IMR-90 (cell line): ENCODE measurements around the gene SEPSECS. TPM values are rescaled to one million over a fixed set of nuclear protein-coding genes. Genes with fewer than 3 reads are reported as not detected.

Experiments
- ATAC-seq: fragments of 200-7000 bp; cut with Tn5 transposase; 2 replicates; pipeline ENCODE4 v1.9.1; 2020; ENCODE audit warnings: low read depth, mild to moderate bottlenecking, moderate library complexity
- BruUV-seq: library from RNA; stranded (reverse); fragments of 400-500 nt; replicated peaks from 2 replicates; lab custom pipeline; 2021; lab: Mats Ljungman, UMichigan
- CTCF ChIA-PET: fragments of 300-600 bp; formaldehyde crosslinking; extraction: SDS; loops from one replicate; lab custom pipeline; 2021; ENCODE audit warnings: antibody characterized with exemption; lab: Yijun Ruan, JAX
- POLR2A ChIA-PET: fragments of 300-600 bp; sonication (Branson Sonifier 250); formaldehyde crosslinking; loops from one replicate; lab custom pipeline; 2022; ENCODE audit warnings: antibody characterized with exemption; ENCODE audit not compliant: unreplicated experiment; lab: Charles Lee
- DNase-seq: peaks from one replicate; pipeline ENCODE4 v3.0.0; 2013
- H2AFZ ChIP-seq: replicated peaks from 2 replicates; pipeline ENCODE3; 2013; ENCODE audit warnings: low read length, mild to moderate bottlenecking; ENCODE audit not compliant: poor library complexity
- H2AK5ac ChIP-seq: 2 replicates; pipeline ENCODE4 v1.6.1; 2013; ENCODE audit warnings: low read depth, low read length, inconsistent platforms
- H2AK9ac ChIP-seq: replicated peaks from 2 replicates; pipeline ENCODE3; 2013; ENCODE audit warnings: mild to moderate bottlenecking, low read depth, low read length, moderate library complexity; ENCODE audit not compliant: poor library complexity
- H2BK120ac ChIP-seq: 2 replicates; pipeline ENCODE4 v1.6.1; 2013; ENCODE audit warnings: low read depth, low read length, inconsistent platforms
- H2BK15ac ChIP-seq: 3 replicates; pipeline ENCODE4 v1.6.1; 2013; ENCODE audit warnings: low read depth, low read length, inconsistent platforms
- H2BK20ac ChIP-seq: 2 replicates; pipeline ENCODE4 v1.6.1; 2013; ENCODE audit warnings: low read depth, mild to moderate bottlenecking, inconsistent platforms, low read length, moderate library complexity
- H2BK5ac ChIP-seq: 2 replicates; pipeline ENCODE4 v1.6.1; 2013; ENCODE audit warnings: mild to moderate bottlenecking, low read depth, low read length, inconsistent platforms; ENCODE audit not compliant: poor library complexity, severe bottlenecking
- H3K14ac ChIP-seq: replicated peaks from 2 replicates; pipeline ENCODE4 v1.6.1; 2013; ENCODE audit warnings: low read depth, low read length, inconsistent platforms
- H3K18ac ChIP-seq: 2 replicates; pipeline ENCODE4 v1.6.1; 2013; ENCODE audit warnings: low read depth, low read length, control low read depth
- H3K23ac ChIP-seq: 2 replicates; pipeline ENCODE4 v1.6.1; 2013; ENCODE audit warnings: low read depth, low read length, inconsistent platforms
- H3K27ac ChIP-seq: 2 replicates; pipeline ENCODE4 v1.5.1; 2013; ENCODE audit warnings: mild to moderate bottlenecking, control low read depth, low read length; ENCODE audit not compliant: insufficient read depth
- H3K27me3 ChIP-seq: 2 replicates; pipeline ENCODE4 v1.6.1; 2013; ENCODE audit warnings: low read length; ENCODE audit not compliant: control insufficient read depth, insufficient read depth
- H3K36me3 ChIP-seq: 2 replicates; pipeline ENCODE4 v1.6.1; 2013; ENCODE audit warnings: low read length, mixed read lengths; ENCODE audit not compliant: control insufficient read depth, insufficient read depth
- H3K4ac ChIP-seq: 2 replicates; pipeline ENCODE4 v1.6.1; 2013; ENCODE audit warnings: low read depth, low read length, inconsistent platforms
- H3K4me1 ChIP-seq: 2 replicates; pipeline ENCODE4 v1.6.1; 2013; ENCODE audit warnings: low read length, mixed read lengths; ENCODE audit not compliant: control insufficient read depth, insufficient read depth
- H3K4me2 ChIP-seq: 2 replicates; pipeline ENCODE4 v1.6.1; 2013; ENCODE audit warnings: low read depth, mild to moderate bottlenecking, control low read depth, low read length, moderate library complexity
- H3K4me3 ChIP-seq: 2 replicates; pipeline ENCODE4 v1.5.1; 2013; ENCODE audit warnings: low read depth, mild to moderate bottlenecking, control low read depth, low read length, moderate library complexity; ENCODE audit not compliant: insufficient read depth
- H3K56ac ChIP-seq: 2 replicates; pipeline ENCODE4 v1.6.1; 2013; ENCODE audit warnings: low read length, inconsistent platforms; ENCODE audit not compliant: insufficient read depth; ENCODE audit errors: extremely low read depth
- H3K79me1 ChIP-seq, 2 experiments: 2 replicates each; pipeline ENCODE4 v1.6.1; 2013; ENCODE audit warnings: low read length in 2 of 2, inconsistent platforms in 1 of 2, low read depth in 1 of 2
- H3K9ac ChIP-seq: 2 replicates; pipeline ENCODE4 v1.6.1; 2013; ENCODE audit warnings: low read depth, low read length, control low read depth
- H3K9me1 ChIP-seq: 2 replicates; pipeline ENCODE4 v1.6.1; 2013; ENCODE audit warnings: low read length, inconsistent platforms; ENCODE audit not compliant: insufficient read depth
- H3K9me3 ChIP-seq: 2 replicates; pipeline ENCODE4 v1.6.1; 2013; ENCODE audit warnings: low read length; ENCODE audit not compliant: control insufficient read depth, insufficient read depth
- H4K20me1 ChIP-seq: 2 replicates; pipeline ENCODE4 v1.6.1; 2013; ENCODE audit warnings: low read length, inconsistent platforms; ENCODE audit not compliant: insufficient read depth
- H4K5ac ChIP-seq: 2 replicates; pipeline ENCODE4 v1.6.1; 2013; ENCODE audit warnings: mild to moderate bottlenecking, low read depth, low read length, control low read depth
- H4K8ac ChIP-seq, 2 experiments: 2 replicates each; pipeline ENCODE4 v1.6.1; 2013; ENCODE audit warnings: low read depth in 2 of 2, low read length in 2 of 2, control low read depth in 1 of 2, inconsistent platforms in 1 of 2
- H4K91ac ChIP-seq: 2 replicates; pipeline ENCODE4 v1.6.1; 2013; ENCODE audit warnings: low read depth, low read length, inconsistent platforms; ENCODE audit not compliant: insufficient read depth
- BHLHE40 ChIP-seq: fragments of 150-350 bp; IDR thresholded peaks from 2 replicates; pipeline ENCODE4 v1.6.1; 2016; ENCODE audit warnings: mild to moderate bottlenecking, low read depth, low read length
- CEBPB ChIP-seq: IDR thresholded peaks from 2 replicates; pipeline ENCODE4 v1.6.1; 2012; ENCODE audit warnings: low read depth, low read length, improper control_type of control experiment
- CHD1 ChIP-seq: IDR thresholded peaks from 2 replicates; pipeline ENCODE4 v1.6.1; 2012; ENCODE audit warnings: low read depth, low read length, improper control_type of control experiment
- FOS ChIP-seq: fragments of 150-350 bp; IDR thresholded peaks from 2 replicates; pipeline ENCODE4 v1.6.1; 2016; ENCODE audit warnings: low read depth, low read length
- MAFK ChIP-seq: IDR thresholded peaks from 2 replicates; pipeline ENCODE4 v1.6.1; 2012; ENCODE audit warnings: low read depth, low read length, improper control_type of control experiment
- MAZ ChIP-seq: IDR thresholded peaks from 2 replicates; pipeline ENCODE4 v1.6.1; 2012; ENCODE audit warnings: low read depth, mild to moderate bottlenecking, low read length, improper control_type of control experiment, moderate library complexity, borderline replicate concordance
- POLR2A ChIP-seq: IDR thresholded peaks from 2 replicates; pipeline ENCODE4 v1.6.1; 2012; ENCODE audit warnings: mild to moderate bottlenecking, low read depth, low read length
- RAD21 ChIP-seq: IDR thresholded peaks from 2 replicates; pipeline ENCODE4 v1.6.1; 2012; ENCODE audit warnings: low read length, improper control_type of control experiment
- SMC3 ChIP-seq: fragments of 150-350 bp; IDR thresholded peaks from 2 replicates; pipeline ENCODE4 v1.6.1; 2016; ENCODE audit warnings: low read depth, mild to moderate bottlenecking, antibody characterized with exemption, low read length, moderate library complexity
- WGBS, 2 experiments: methylation state at CpG; one replicate each; pipeline versions ENCODE4 v1.1.5 to v1.1.7; 2013; ENCODE audit warnings: missing lambda C conversion rate in 2 of 2; ENCODE audit not compliant: insufficient read length in 1 of 2; ENCODE audit errors: extremely low coverage in 2 of 2; 5-methylcytosine and 5-hydroxymethylcytosine counted together
- dilution Hi-C: fragments of 300-500 bp; cut with HindIII; formaldehyde crosslinking; loops from one replicate; pipeline ENCODE4 v1.14.3; 2018; ENCODE audit warnings: low sequenced_read_pairs; ENCODE audit not compliant: unreplicated experiment
- in situ Hi-C: fragments of 300-500 bp; cut with MboI; formaldehyde crosslinking; loops from 3 replicates; pipeline ENCODE4 v1.14.3; 2019; ENCODE audit warnings: low sequenced_read_pairs, inconsistent platforms, mixed read lengths
- intact Hi-C: fragments of 100-400 bp; cut with micrococcal nuclease; formaldehyde crosslinking; loops from 2 replicates; pipeline ENCODE4 v1.10.0; 2022
- polyA plus RNA-seq, 3 experiments: library from polyadenylated mRNA; depleted of rRNA; stranded (reverse); fragments of >200 nt; gene quantifications; 2 replicates each; pipeline ENCODE4 v1.2.3, GENCODE V29; 2012; ENCODE audit warnings: low replicate concordance in 1 of 3
- total RNA-seq: library from RNA; depleted of rRNA; stranded (reverse); fragments of >200 nt; gene quantifications from 2 replicates; pipeline ENCODE4 v1.2.3, GENCODE V29; 2012
- TF ChIP-seq, protein P1 (sequence below): conservative IDR thresholded peaks from 2 replicates; pipeline ENCODE4 v1.5.1; 2012; ENCODE audit warnings: mild to moderate bottlenecking, low read depth, low read length, improper control_type of control experiment

SEPSECS gene
- total and polyA plus RNA-seq, 2 of the 4 experiments (the other 2 are of a cell fraction) = 1.7 to 5.0 TPM

DNA sequence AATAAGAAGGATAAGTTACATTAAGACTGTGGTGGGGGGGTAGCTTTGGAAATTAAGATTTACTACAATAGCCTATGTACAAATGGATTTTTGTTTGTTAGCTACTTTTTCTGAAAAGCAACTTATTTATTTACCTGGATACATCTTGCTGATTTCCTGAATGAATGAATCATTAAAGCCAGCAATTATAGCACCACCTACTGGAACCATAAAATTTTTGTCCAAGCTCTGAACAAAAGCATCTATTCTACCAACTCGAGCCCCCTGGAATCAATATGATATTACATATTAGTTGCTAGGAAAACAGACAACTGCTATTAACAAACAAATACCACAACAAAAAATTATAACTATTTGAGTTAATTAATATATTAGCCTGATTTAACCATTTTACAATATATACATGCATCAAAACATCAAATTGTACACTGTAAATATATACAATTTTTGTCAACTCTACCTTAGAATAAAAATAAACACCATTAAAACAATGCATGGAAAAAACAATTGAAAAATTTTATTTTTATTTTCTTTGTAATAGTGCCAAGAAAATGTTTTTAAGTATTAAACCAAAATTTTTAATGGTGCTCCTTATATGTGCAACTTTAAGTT lies 15.3 kb downstream of the SEPSECS start:
- Histone ChIP-seq H4K20me1 (no peaks in the 10 kb centered on the region), H3K18ac (no peak overlapping the region), H3K56ac (no peak overlapping the region), H2AK9ac (no peak overlapping the region), H3K9ac (no peak overlapping the region), H2AK5ac (no peak overlapping the region), H2BK20ac (no peak overlapping the region), H3K79me1 (no peaks in the 10 kb centered on the region), H3K27me3 (no peaks in the 10 kb centered on the region), H3K4me3 (no peak overlapping the region), H3K27ac (no peak overlapping the region), H3K9me1 (no peaks in the 10 kb centered on the region), H4K5ac (no peak overlapping the region), H2AFZ (no peak overlapping the region), H3K36me3 (no peaks in the 10 kb centered on the region), H2BK120ac (no peak overlapping the region), H3K4ac (no peak overlapping the region), H3K9me3 (no peaks in the 10 kb centered on the region), H3K4me2 (no peak overlapping the region), H3K4me1 (no peaks in the 10 kb centered on the region), H4K91ac (no peak overlapping the region), H2BK5ac (no peak overlapping the region), H3K23ac (no peak overlapping the region), H2BK15ac (no peak overlapping the region), H4K8ac (no peak overlapping the region), H3K14ac (no peak overlapping the region)
- no CpG with 5 or more reads among the region's 1 CpG for WGBS, 2 experiments
- ATAC-seq (no peak), DNase-seq (peak; percentile 21)
- POLR2A ChIA-PET = no interaction called here
- TF ChIP-seq, protein P1, sequence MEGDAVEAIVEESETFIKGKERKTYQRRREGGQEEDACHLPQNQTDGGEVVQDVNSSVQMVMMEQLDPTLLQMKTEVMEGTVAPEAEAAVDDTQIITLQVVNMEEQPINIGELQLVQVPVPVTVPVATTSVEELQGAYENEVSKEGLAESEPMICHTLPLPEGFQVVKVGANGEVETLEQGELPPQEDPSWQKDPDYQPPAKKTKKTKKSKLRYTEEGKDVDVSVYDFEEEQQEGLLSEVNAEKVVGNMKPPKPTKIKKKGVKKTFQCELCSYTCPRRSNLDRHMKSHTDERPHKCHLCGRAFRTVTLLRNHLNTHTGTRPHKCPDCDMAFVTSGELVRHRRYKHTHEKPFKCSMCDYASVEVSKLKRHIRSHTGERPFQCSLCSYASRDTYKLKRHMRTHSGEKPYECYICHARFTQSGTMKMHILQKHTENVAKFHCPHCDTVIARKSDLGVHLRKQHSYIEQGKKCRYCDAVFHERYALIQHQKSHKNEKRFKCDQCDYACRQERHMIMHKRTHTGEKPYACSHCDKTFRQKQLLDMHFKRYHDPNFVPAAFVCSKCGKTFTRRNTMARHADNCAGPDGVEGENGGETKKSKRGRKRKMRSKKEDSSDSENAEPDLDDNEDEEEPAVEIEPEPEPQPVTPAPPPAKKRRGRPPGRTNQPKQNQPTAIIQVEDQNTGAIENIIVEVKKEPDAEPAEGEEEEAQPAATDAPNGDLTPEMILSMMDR = peak; percentile 57
- TF ChIP-seq SMC3 = peak; percentile 49
- no peak for TF ChIP-seq MAZ
- TF ChIP-seq RAD21 = peak; percentile 54
- no peak for TF ChIP-seq MAFK
- no peak for TF ChIP-seq CHD1
- no peak for TF ChIP-seq FOS
- TF ChIP-seq BHLHE40 = no peak
- no peak for TF ChIP-seq POLR2A
- TF ChIP-seq CEBPB = no peak
- intact Hi-C loops = loop anchor here (2.0 to 5.0 kb wide), 2 partner anchors 164 to 658 kb away; no protein-coding TSS in a partner anchor
- in situ Hi-C loops = no loop called here
- CTCF ChIA-PET = interaction anchor here (0.8 to 2.5 kb wide), 9 partner anchors 10 to 168 kb away, joined by 3 to 10 read pairs (median 4); partner anchors contain the start of gene ZCCHC4
- dilution Hi-C loops = no loop called here
- no TSS peak for BruUV-seq
